Fibroblast of the conjunctiva (primary cell): ENCODE measurements around the gene WNT10A.

ENCODE experiments used
- DNase-seq: peaks from one replicate; pipeline ENCODE4 v3.0.0-alpha.2; 2010; ENCODE audit warnings: low read depth

Gene WNT10A

GRCh38 chr2:218857371-218858137, 23.1 kb upstream of the WNT10A start:
- no peak for DNase-seq

DNA sequence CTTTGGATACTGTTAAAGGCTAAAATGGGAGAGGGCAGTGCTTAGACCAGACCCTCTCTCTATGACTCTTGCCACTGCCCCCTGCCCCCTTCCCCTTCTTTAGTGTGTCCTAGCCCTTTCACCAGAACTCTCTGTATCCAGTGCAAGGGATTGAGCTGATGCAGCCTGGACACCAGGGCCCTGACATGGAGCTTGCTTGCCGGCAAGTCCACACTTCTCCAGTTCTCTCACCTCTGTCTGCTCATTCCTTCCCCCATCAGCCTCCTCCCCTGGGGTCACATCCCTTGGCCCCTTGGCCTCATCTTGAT, 22.6 kb upstream of the WNT10A start:
- DNase-seq: no peak

DNA sequence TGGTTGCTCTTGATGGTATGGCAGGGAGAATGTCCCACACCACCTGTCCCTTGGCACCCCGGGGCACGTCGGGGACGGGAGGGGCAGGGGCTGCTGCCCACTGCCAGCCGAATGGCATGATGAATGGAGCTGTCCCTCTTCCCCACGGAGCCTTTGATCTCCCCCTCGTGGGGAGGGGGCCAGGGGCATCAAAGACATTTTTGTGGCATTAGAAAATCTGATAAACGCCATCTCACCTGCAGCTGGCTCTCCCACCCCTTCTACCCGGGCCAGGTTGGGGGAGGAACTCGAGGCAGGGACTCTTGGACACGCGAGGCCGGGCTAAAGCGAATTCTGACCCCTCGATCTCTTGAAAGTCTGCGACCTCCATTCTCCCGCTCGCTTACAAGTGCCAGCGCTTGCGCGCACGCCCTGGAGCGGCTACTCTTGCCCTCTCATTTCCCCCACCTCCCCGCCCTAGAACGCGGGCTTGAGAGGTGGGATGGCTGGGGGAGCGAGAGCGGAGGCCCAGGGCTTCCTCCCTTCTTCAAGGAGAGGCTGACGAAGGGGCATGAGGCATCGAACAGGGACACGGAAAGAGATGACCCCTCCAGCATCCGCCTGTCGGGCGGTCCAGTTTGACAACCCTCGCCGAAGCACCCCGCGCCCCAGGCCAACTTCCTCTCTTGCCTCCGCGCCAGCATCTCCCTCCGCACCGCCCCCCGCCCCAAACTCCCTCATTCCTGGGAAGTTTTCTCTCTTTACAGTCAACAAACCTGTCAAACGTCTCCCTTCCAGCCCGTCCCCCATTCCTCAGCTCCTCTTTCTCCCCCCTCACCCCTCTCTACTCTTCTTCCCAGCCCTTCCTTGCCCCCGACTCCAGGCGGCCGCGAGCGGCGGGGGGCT, 21.7 kb upstream of the WNT10A start:
- DNase-seq: no peak

- DNase-seq: no peak
Measured at GRCh38 chr2:218859556-218859987, 21.1 kb upstream of the WNT10A start, which contains the start of gene WNT6. Gene WNT6 (plus strand): TSS chr2:218859805. CDS start chr2:218860038, 233 bp downstream.

DNA sequence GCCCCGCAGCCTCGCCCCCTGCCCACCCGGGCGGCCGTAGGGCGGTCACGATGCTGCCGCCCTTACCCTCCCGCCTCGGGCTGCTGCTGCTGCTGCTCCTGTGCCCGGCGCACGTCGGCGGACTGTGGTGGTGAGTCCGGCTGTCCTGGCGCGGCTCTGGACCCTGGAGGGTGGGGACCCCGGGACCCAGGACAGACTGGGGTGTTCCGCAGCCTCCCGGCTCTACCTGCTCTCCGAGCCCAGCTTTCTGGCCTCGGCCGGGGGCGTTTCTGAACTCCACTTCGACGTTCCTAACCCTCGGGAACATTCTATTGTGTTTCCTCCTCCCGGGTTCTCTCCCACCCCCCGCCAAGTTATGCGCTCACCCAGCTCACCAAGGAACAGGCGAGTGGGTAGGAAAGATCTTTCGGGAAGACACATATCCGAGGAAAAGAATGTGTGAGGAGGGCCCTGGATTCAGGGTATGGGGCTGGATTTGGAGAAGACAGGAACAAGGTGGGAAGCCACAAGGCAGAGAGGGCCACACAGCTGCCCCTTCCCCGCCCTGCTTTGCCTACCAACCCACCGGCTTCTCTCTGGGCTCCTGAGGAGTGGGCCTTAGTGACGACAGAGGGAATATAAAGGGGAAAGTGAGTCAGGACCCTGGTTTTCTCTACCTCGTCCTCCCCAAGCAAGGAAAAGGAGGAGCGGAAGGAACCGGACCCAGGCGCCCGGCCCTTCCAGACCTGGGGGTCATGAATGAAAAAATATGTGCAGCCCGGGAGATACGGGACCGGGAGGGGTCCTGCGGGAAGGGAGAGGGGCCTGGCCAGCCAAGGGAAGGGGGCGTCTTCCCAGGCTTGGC, 20.4 kb upstream of the WNT10A start:
- no peak for DNase-seq

GRCh38 chr2:218860950-218861381, 19.7 kb upstream of the WNT10A start:
- peak; percentile 8 for DNase-seq

DNA sequence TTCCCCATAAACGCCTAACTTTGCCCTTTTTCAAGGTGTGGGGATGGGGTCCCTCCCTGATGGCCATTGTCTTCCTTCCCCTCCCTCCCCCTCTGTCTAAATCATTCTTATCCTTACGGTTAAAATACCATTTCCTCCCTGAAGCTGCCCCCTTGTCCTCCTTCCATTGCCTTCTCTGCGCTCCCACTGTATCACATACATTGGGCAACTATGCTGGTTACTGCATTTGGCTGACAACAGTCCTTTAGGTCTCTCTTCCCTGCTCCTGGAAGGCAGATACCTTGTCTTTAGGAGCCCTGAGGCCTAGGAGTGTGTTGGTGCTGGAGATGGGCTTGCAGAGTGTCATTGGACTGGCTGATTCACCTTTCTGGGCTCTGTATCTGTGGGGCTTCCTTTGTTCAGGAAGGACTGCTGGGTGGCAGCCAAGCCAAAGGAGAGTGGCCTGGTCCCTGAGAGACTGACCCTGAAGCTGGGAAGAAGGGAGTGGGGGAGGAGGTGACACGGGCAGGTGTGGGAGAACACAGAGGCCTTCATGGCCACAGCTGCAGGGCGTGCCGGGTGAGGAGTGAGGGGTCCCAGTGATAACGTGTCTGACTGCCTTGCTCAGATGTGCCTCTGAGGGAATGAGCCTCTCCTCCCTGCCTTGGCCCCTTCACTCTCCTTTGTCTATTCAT, 18.9 kb upstream of the WNT10A start:
- DNase-seq: no peak

- no peak for DNase-seq
Measured at GRCh38 chr2:218863021-218863520, 17.6 kb upstream of the WNT10A start.

DNA sequence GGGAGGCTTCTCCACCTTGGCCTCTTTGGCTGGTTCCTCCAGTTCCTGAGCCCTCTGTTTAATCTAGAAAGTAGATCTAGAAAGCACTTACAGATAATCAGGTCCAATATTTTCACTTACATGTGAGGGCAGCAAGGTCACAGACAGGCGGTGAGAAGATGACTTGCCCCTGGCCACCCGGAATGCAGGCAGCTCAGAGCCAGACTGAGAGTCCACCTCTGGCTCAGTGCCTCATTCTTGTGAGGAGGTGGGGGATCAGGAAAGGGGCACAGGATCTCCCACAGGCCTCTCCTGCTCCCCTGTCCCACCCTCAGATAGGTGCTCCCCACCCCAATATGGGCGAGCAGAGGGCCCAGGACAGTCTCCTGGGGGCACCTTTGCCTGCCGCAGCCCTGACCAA, 15.3 kb upstream of the WNT10A start:
- DNase-seq: no peak

DNA sequence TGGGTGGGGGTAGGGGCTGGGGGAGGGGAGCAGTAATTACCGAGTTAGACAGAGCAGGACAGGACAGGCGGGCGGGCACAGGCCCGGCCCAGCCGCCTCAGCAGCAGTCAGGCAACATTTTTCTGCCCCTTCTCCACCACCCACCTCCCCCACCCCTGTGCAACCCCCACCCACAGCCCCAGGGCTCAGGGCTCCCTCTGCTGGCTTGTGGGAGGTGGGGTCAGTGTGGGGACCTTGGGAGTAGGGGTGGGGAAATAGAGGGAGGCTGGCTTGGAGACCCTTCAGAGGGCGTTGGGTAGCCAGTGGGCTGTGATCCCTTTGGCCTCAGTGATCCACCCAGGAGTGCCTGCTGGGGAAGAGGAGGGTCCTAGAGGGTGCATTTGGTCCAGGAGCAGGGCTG, 14.7 kb upstream of the WNT10A start:
- DNase-seq: no peak

- DNase-seq: no peak
Measured at GRCh38 chr2:218867900-218868299, 12.8 kb upstream of the WNT10A start.

GRCh38 chr2:218869064-218869463, 11.6 kb upstream of the WNT10A start:
- no peak for DNase-seq

DNA sequence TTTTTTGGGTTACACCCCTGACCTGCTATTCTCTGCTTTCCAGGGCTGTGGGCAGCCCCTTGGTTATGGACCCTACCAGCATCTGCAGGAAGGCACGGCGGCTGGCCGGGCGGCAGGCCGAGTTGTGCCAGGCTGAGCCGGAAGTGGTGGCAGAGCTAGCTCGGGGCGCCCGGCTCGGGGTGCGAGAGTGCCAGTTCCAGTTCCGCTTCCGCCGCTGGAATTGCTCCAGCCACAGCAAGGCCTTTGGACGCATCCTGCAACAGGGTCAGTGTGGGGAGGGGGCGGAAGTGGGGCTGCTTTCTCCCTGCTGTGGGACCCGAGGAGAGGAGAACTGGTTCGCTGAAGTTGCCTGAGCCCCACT, 9.7 kb upstream of the WNT10A start:
- no peak for DNase-seq

DNA sequence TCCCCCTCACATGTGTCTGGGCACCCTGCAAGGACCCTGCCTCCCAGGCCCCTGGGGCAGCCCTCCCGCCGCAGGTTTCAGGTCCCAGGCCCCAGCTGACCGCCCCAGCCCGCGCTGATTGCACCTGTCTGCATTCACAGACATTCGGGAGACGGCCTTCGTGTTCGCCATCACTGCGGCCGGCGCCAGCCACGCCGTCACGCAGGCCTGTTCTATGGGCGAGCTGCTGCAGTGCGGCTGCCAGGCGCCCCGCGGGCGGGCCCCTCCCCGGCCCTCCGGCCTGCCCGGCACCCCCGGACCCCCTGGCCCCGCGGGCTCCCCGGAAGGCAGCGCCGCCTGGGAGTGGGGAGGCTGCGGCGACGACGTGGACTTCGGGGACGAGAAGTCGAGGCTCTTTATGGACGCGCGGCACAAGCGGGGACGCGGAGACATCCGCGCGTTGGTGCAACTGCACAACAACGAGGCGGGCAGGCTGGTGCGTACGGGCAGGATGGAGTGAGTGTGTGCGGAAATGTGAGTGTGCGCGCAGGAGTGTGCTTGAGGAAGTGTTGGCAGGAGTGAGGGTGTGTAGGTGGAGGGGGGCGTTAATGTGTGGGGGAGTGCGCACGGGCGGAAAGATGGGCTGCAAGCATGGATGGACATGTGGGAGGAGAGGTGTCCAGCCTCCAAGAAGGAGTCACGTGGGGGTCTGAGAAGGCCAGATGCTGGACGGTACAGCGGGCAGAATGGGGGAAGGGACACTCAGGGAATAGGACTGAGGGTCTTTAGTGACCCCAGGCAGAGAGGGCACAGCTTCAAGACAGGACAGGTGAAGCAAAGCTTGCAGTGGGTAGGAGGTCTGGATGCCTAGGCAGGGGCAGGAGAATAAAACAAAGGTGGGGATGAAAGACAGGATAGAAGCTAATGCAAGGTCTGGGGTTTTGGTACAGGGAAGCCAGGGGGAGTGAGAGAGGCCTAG, 9.0 kb upstream of the WNT10A start:
- DNase-seq: no peak

- no peak for DNase-seq
Measured at GRCh38 chr2:218872645-218873358, 7.8 kb upstream of the WNT10A start.

DNA sequence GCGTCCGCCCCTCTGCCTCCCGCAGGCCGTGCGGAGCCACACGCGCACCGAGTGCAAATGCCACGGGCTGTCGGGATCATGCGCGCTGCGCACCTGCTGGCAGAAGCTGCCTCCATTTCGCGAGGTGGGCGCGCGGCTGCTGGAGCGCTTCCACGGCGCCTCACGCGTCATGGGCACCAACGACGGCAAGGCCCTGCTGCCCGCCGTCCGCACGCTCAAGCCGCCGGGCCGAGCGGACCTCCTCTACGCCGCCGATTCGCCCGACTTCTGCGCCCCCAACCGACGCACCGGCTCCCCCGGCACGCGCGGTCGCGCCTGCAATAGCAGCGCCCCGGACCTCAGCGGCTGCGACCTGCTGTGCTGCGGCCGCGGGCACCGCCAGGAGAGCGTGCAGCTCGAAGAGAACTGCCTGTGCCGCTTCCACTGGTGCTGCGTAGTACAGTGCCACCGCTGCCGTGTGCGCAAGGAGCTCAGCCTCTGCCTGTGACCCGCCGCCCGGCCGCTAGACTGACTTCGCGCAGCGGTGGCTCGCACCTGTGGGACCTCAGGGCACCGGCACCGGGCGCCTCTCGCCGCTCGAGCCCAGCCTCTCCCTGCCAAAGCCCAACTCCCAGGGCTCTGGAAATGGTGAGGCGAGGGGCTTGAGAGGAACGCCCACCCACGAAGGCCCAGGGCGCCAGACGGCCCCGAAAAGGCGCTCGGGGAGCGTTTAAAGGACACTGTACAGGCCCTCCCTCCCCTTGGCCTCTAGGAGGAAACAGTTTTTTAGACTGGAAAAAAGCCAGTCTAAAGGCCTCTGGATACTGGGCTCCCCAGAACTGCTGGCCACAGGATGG, 7.1 kb upstream of the WNT10A start:
- DNase-seq: no peak

GRCh38 chr2:218875692-218876246, 4.9 kb upstream of the WNT10A start:
- no peak for DNase-seq

- peak; percentile 37 for DNase-seq
Measured at GRCh38 chr2:218876562-218877219, 4.0 kb upstream of the WNT10A start.
